ENCODE measurements around the gene GAB2. TPM values are rescaled to one million over a fixed set of nuclear protein-coding genes. Genes with fewer than 3 reads are reported as not detected.
"Not testable (repeated sequence)": the region's sequence is repeated elsewhere in the genome, so short reads cannot be mapped to it uniquely, and the experiment has no call there.

The GAB2 gene
- total RNA-seq, 1 donor from 2014 or later, result 14.9 TPM

- no peak for DNase-seq
- intact Hi-C loops (cut with DNase I), result no loop called here
- no peak for ATAC-seq (ENCODE audit: poor library complexity)
These were observed 117.3 kb downstream of the GAB2 start for GRCh38 chr11:78300108-78300839.

- intact Hi-C loops (cut with DNase I), result no loop called here
- no peak for ATAC-seq (ENCODE audit: poor library complexity)
- DNase-seq, result no peak
These were observed 118.5 kb downstream of the GAB2 start for GRCh38 chr11:78299000-78299710.

- peak; percentile 30 for ATAC-seq (ENCODE audit: poor library complexity)
- DNase-seq, result no peak
- intact Hi-C loops (cut with DNase I), result no loop called here
These were observed 119.3 kb downstream of the GAB2 start for GRCh38 chr11:78298291-78298771.

- intact Hi-C loops (cut with DNase I), result no loop called here
- DNase-seq (no peak), ATAC-seq (ENCODE audit: poor library complexity) (peak; percentile 56)
These were observed 121.4 kb downstream of the GAB2 start for GRCh38 chr11:78295991-78296930.

GRCh38 chr11:78295347-78295746 lies 122.3 kb downstream of the GAB2 start:
- intact Hi-C loops (cut with DNase I), result no loop called here
- ATAC-seq (ENCODE audit: poor library complexity), result no peak
- no peak for DNase-seq

GRCh38 chr11:78294100-78294499 lies 123.5 kb downstream of the GAB2 start:
- ATAC-seq (ENCODE audit: poor library complexity); intact Hi-C loops (cut with DNase I); DNase-seq: not testable (repeated sequence)

GRCh38 chr11:78293536-78293935 lies 124.1 kb downstream of the GAB2 start:
- intact Hi-C loops (cut with DNase I), result no loop called here

GRCh38 chr11:78292109-78292803 lies 125.4 kb downstream of the GAB2 start:
- intact Hi-C loops (cut with DNase I), result no loop called here
- no peak for DNase-seq
- no peak for ATAC-seq (ENCODE audit: poor library complexity)

More at GRCh38 chr11:78293536-78293935, 124.1 kb downstream of the GAB2 start:
- ATAC-seq (ENCODE audit: poor library complexity) (no peak), DNase-seq (no peak)

GRCh38 chr11:78291503-78292108 lies 126.0 kb downstream of the GAB2 start:
- no peak for DNase-seq
- no peak for ATAC-seq (ENCODE audit: poor library complexity)
- intact Hi-C loops (cut with DNase I), result no loop called here

- ATAC-seq (ENCODE audit: poor library complexity), result peak; percentile 79
- no peak for DNase-seq
- intact Hi-C loops (cut with DNase I), result no loop called here
These were observed 127.1 kb downstream of the GAB2 start for GRCh38 chr11:78290293-78291176.

- ATAC-seq (ENCODE audit: poor library complexity), result no peak
- intact Hi-C loops (cut with DNase I), result no loop called here
- DNase-seq, result no peak
These were observed 127.9 kb downstream of the GAB2 start for GRCh38 chr11:78289552-78290292.

- ATAC-seq (ENCODE audit: poor library complexity) (no peak), DNase-seq (no peak)
- intact Hi-C loops (cut with DNase I), result no loop called here
These were observed 133.4 kb downstream of the GAB2 start for GRCh38 chr11:78284260-78284659.

GRCh38 chr11:78282821-78283220 lies 134.8 kb downstream of the GAB2 start:
- ATAC-seq (ENCODE audit: poor library complexity), result no peak
- intact Hi-C loops (cut with DNase I), result no loop called here
- DNase-seq, result no peak

- DNase-seq, result no peak
- ATAC-seq (ENCODE audit: poor library complexity), result no peak
- intact Hi-C loops (cut with DNase I), result no loop called here
These were observed 136.1 kb downstream of the GAB2 start for GRCh38 chr11:78281511-78281910.

GRCh38 chr11:78277314-78277994 lies 140.2 kb downstream of the GAB2 start:
- no peak for ATAC-seq (ENCODE audit: poor library complexity)
- DNase-seq, result no peak
- intact Hi-C loops (cut with DNase I), result no loop called here

GRCh38 chr11:78276311-78276710 lies 141.3 kb downstream of the GAB2 start:
- DNase-seq (no peak), ATAC-seq (ENCODE audit: poor library complexity) (no peak)
- intact Hi-C loops (cut with DNase I), result no loop called here

Measured in Right ventricle myocardium superior (tissue), 1 donor.